WTC11 (cell line): ENCODE measurements around the gene RFC3.

Experiments used
- ATF2 ChIP-seq: sonication (generic); formaldehyde crosslinking; IDR thresholded peaks from 2 replicates; pipeline ENCODE4 v1.8.1; 2022; ENCODE audit warnings: low read depth, missing genetic modification reagents, borderline replicate concordance
- CREM ChIP-seq: sonication (generic); formaldehyde crosslinking; IDR thresholded peaks from 2 replicates; pipeline ENCODE4 v1.8.1; 2022; ENCODE audit warnings: mild to moderate bottlenecking, missing genetic modification reagents, moderate library complexity
- CTCF ChIP-seq: fragments of 200-600 bp; IDR thresholded peaks from 2 replicates; pipeline ENCODE4 v1.8.0; 2022; ENCODE audit warnings: antibody characterized with exemption
- MAX ChIP-seq: sonication (generic); formaldehyde crosslinking; IDR thresholded peaks from 2 replicates; pipeline ENCODE4 v1.8.0; 2022; ENCODE audit warnings: mild to moderate bottlenecking, missing genetic modification reagents
- NFYB ChIP-seq: sonication (generic); formaldehyde crosslinking; conservative IDR thresholded peaks from 2 replicates; pipeline ENCODE4 v1.8.0; 2022; ENCODE audit warnings: low read depth, missing genetic modification reagents
- ZBTB43 ChIP-seq: sonication (generic); formaldehyde crosslinking; IDR thresholded peaks from 2 replicates; pipeline ENCODE4 v1.8.1; 2023; ENCODE audit warnings: mild to moderate bottlenecking, missing genetic modification reagents
- ZNF232 ChIP-seq: sonication (generic); formaldehyde crosslinking; IDR thresholded peaks from 2 replicates; pipeline ENCODE4 v1.8.0; 2022; ENCODE audit warnings: mild to moderate bottlenecking, missing genetic modification reagents

GRCh38 chr13:33875618-33876401, 57.9 kb downstream of the RFC3 start:
- TF ChIP-seq ZBTB43 (no peak), CREM (CRISPR knock-in tag) (no peak), ATF2 (CRISPR knock-in tag) (no peak), NFYB (CRISPR knock-in tag) (no peak), CTCF (no peak), MAX (no peak), ZNF232 (CRISPR knock-in tag) (no peak)
